HG03135 (cell line): Measurements from ENCODE around the gene FRMD5.

ENCODE experiments used
- ATAC-seq: cut with Tn5 transposase; IDR thresholded peaks from one replicate; pipeline ENCODE4 v1.9.1; 2021; ENCODE audit warnings: mild to moderate bottlenecking, moderate library complexity; ENCODE audit not compliant: unreplicated experiment

FRMD5 gene

DNA sequence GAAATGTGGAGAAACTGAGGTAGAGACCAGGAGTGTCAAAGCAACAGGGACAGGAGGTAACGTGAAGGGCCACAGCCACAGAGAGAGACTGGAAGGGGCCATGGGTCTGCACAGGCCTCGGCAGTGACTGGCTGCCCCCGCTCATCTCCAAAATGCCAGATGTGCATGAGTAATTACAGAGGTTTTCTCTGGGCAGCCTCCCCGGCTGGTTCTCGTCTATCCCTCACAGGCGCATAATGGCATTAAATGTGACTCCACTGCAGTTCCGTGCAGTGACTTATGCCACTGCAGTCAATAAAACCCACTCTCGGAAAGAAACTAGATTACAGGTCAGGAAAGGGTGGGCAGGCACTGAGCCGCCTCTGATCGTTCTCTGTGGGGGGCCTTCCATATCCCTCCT, 293.6 kb downstream of the FRMD5 start:
- no peak for ATAC-seq

DNA sequence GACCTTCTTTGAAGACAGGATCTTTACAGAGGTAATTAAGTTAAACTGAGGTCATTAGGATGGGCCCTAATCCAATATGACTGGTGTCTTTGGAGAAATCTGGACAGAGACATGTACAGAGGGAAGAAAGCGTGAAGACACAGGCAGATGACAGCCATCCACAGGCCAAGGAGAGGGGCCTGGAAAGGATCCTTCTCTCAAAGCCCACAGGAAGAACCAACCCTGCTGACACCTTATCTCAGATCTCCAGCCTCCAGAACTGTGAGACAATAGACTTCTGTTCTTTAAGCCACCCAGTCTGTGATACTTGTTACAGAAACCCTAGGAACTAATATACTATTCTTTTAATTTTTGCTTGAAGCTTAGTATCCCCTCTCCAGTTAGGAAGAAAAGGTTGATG, 294.1 kb downstream of the FRMD5 start:
- ATAC-seq: no peak

DNA sequence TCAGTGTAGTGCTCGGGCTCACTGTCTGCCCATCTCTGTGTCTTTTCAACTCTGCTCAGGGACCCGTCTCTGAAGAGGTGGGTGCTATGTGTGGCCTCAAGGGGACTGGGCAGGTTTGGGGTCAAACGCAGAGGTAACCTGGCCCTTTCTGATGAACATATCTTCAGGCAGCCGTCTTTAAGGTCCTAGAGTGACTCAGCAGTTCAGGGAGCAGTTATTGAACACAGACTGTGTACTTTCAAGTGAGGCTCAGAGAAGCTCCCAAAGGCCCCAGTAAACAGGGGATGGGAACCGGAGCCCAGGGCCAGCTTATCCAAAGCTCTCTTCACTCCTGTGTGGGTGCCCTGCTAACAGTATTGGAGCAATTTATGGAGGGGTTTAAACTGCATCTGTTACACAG, 295.1 kb downstream of the FRMD5 start:
- ATAC-seq: no peak

DNA sequence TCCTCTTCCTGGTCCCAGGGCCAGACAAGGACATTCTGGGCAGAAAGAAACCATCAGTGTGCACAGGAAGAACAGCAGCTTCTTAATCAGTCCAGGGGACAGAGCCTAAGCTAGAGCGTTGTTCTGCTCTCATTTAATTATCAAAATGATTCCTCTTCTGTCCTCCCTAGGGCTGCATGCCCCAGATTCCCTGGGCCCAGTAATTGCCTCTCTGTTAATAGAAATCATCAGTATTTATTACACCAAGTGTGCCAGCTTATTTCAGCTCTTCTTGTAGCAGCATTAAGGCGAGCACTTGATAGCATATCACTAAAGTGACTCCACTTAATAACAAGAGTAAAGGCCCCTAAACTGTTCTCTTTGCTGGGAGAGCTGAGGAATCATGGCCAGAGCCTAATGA, 296.2 kb downstream of the FRMD5 start:
- ATAC-seq: no peak

DNA sequence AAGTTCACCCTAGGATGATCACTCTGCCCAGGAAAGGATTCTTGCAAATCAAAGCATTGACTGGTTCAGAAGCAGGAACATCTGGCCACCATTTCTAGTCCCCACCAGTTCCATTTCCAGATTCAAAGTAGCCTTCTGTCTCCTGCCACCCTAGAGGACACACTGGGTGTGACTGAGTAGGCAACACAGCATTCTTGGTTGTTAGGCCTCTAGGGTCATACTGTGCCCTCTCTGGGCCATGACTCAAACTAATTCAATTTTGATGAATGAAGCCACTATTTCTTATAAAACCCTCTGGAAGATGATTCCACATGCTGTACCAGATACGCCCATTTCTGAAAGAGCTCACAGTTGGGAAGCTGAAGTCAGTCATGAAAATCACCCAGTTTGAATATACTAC, 298.5 kb downstream of the FRMD5 start:
- ATAC-seq: no peak

DNA sequence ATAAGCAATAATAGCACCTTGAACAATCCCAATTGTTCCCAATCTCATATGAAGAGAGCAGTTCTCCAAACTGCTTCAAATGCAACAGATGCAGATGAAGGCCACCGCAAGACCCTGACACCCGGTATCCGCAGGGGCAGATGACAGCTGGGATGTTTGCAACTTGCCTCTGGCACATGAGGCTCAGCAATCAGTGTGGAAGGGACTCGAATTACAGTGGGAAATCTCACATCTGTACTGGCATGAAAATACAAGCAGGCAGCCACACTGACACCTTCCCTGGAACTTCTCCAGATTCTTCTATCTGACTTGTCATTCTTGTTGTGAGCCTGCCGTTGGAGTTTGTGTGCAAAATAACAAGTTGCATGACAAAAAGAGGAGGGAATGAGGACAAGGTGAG, 299.5 kb downstream of the FRMD5 start:
- no peak for ATAC-seq

DNA sequence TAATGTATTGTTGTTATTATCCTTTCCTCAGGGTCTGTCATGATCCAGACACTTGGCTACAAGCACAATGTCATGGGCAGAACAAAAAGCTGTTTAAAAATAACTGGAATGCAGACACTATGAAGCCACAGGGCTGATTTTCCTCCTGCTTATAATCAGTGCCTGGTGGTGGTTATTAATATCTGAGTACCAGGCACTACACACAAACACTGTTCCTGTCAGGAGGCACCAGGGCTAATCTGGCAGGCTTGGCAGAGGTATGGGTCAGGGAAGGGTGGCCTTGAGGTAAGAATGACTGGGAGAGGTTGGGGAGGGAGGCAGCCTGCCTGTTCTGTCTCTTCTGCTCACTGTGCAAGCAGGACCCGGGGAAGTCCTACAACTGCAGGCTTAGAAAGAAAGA, 301.1 kb downstream of the FRMD5 start:
- ATAC-seq: no peak

DNA sequence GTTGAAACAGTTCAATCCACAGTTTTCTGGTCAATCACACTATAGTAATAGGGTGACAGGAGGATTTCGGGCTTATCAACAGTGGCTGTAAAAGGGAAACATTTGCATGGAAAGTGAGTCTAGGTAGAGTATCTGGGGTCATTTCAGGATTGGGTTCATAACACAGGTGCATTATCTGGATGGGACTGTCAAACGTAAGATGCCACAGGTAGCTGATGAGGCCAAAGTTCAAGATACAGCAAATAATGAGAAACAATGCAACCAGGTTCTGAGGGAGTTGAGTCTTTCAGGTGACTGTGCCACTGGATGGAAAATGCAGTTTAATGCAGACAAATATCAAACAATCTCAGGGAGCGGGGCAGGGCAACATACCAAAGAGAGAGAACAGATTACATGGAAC, 306.0 kb downstream of the FRMD5 start:
- no peak for ATAC-seq

DNA sequence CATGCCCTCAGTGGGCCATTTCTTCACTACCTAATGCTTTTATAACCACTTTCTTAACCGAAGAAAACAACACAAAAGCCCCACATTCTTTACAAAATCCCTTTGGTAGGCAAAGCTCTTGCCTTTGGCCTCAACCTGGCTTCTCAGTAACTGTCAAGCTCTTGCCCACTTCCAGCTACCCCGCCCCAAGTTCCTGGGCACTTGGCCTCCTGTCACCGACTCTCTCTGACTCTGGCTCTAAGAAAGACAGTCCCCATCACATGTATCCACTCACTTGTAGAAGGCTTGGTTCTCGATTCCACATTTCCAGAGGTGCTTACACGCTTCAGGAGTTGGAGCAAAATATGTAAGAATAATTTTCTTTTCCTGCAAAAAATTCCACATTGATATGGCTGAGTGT, 307.2 kb downstream of the FRMD5 start:
- ATAC-seq: no peak

DNA sequence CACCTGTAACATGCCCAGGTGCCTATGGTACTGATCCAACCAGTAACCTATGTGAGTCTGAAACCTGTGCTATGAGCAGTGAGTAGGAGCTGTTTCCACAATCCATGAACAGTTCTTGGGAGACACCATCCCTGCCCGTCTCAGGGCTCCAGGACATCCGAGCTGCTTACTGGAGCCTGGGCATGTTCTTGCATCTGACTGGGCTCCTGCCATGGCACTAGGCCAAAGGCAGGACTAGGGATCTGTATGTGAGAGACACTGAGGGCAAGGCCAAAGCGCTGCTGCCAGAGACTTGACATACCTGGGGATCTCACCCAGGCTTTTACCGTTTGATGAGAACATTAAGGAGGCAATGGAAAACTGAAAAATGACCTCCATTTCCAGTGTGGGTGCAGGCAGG, 308.5 kb downstream of the FRMD5 start:
- no peak for ATAC-seq

DNA sequence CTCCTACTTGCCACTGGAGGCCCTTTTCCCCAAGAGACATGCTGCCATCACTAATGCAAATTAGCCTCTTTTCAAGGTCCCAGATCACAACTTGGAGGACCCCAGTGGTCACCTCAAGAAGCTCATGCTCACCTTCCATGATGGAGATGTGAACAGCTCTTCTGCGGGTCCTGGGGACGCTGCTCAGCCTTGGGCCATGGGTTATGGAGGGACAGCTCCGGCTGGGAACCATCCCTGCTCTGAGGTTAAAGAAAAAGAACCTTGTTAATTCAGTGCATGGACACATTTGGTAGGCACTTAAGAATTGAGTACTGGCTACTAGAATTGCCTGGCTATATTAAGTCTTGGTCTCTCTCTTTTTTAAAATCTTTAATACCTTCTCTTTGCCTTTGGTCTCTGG, 311.5 kb downstream of the FRMD5 start:
- no peak for ATAC-seq

DNA sequence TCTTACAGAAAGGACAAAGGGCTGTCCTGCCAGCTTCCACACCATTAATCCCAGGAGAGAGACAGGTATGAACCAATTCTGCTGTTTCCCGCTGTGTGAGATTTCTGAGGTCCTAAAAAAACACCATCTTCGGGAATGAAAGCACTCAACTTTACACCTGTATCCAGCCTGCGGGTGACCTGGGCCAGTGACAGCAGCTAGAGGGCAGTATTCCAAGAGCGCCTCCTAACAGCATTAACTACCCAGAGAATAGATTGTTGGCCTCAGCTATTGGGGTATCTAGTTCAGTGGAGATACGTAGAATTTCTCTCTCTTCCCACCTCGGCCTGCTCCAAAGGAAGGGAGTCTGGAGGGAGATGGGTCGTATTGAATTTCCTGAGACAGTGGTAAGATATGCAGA, 313.1 kb downstream of the FRMD5 start:
- ATAC-seq: no peak

DNA sequence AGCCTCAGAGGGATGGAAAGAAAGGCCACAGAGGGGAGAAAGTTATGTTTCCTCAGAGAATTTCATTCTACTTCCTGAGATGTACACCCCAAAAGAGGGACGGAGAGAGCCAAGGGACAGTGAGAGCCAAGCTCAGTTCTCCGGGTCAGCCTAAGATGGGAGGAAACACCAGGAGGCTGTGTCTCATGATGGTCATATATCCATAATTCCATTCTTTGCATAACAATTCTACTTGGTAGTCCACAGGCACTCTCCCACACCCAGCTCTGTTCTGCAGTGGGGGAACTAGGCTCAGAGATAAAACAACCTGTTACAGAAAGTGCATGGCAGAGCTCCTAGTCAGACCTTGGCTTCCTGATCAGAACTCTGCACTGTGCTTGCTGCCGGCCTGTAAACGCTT, 313.8 kb downstream of the FRMD5 start:
- ATAC-seq: no peak

DNA sequence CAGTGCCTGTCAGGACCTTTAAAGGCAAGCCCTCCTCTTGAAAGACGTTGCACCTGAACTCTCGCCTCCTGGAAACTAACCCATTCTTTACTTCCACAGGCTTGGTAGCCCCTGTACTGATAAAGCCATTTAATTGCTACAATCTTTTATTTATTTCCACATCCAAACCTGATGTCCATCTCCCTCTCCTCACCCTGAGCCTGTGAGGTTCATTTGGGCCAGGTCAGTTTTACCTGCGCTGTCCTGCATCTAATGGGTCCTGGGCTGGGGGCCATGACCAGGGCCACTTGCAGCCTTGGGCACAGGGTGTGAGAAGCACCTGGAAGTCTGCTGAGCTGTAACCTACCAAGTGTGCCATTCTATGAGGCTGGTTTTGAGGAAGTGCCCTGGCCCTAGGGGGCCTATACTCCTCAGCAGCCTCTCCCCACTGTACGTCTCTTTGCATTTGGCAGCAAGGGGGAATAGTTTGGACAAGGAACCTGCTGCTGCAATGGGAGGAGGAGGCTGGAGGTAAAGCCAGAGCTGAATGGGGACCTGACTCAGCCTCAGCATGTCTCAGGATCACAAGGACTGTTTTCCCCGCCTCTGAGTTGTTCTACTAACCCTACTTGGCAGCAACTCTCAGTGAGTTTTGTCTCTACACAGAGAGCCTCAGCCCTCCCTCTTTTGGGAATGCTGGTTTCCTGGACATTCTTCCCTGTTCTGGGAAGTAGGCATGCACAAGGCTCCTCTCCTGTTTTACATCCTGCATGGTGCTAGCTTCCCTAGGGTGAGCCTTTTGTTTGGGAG, 314.5 kb downstream of the FRMD5 start:
- no peak for ATAC-seq

DNA sequence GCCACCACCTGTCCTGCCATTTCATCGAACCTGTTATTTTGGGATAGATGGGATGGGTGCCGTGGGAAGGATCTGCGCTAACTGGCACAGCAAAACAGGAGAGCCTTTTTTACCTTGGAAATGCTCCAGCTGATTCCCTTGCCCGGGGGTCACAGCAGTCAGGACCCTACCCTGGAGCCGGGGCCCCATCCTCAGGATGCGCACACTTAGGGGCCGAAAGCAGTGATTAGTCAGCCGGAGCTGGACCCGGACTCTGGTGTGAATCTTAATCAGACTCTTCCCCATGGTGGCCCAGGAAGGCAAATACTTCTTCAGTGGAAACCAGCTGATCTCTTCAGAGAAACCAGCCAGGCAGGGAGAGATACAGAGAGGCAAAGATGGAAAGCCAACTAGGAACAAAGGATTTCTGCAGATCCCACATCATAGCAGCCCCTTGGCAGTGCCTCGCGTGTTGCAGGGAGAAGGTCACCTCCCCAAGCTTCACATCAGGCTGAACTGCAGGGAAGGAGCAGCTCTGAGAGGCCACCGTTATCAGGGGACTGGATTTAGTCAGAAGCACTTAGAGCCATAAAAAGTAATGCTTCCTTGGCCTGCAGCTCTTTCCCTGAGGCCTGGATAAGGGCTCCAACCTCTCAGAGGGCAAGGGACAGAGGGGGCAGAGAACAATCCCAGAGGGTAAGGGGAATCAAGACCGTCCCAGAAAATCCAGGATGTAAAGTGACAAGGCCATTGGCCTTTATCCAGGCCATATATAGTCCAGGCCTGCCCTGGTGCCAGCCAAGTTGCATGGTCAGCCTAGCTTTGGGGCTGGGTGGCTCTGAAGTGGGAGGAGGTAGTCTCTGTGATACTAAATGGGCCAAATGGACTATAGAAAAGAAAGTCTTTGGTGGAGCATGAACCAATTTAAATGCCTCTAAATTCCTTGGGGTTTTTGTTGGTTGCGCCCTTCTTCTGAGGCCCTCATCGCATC, 315.4 kb downstream of the FRMD5 start:
- no peak for ATAC-seq

DNA sequence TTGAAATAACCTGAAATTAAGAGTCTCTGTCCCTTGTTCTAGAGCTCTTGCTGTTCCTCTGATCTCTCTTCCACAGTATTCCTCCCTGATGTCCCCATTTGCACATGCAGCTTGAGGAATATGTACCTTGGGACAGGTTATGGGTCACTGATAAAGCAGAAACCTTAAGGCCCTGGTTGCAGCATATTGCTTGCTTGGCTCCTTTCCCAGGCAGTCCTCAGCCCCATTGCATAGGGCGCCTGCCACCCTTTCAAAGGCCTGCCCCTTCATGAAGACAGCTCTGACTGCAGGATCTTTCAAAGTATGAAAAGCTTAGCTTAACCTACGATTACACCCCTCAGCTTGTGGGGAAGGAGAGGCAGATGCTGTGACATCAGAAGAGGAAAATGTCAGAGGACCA, 316.6 kb downstream of the FRMD5 start:
- no peak for ATAC-seq

DNA sequence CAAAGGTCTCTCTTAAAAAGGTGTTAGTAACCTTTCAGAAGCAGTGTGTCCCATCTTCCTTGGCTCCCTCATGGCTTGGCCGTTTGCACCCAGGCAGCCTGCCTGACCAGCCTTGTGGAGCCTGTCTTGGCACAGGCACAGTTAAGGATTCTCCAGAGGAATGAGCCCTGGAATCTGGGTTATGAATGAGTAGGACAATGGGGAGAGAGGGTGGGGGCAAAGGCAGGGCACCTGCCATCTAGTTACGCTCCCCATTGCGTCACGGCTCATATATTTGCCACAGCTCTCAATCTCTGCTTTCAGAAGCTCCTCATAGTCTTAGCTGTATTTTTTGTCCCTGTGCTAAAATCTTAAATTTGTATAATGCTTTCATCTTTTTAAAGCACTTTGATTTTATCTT, 317.7 kb downstream of the FRMD5 start:
- ATAC-seq: no peak

DNA sequence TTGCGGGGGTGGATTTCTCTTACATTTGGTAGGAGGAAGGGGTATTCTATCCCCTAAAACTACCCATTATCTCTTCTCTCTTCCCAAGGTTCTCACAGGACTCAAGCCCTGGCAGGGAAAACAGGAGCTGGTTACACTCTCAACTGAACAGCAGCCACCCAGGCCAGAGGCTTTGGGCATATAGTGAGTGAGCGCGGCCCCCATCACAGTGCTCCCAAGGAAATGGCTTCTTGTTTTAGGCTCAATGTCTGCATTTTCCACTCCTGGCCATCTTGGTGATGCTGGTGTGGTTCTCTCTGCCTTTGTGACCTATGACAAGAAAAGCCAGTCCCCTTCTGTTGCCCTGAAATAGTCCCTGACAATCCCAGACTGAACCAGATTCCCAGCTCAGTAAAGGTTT, 318.2 kb downstream of the FRMD5 start:
- no peak for ATAC-seq

DNA sequence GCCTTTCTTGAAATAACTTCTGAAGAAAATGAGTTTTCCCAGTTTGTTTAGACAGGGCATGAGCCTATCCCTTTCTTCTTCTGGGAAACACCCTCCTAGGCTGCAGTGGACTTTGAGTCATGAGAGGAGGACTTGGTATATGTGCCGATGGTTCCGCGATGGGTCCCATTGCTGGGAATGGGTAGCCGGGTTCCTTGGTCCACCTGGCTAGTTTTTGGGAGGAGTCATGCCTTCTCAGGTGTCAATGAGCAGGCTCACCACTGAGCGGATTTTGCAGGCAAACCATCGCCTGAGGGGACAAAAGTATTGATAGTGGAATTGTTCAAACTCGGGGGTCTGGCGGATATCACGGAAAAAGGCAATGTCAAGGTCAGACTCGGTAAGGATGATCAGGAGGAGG, 321.4 kb downstream of the FRMD5 start:
- no peak for ATAC-seq

DNA sequence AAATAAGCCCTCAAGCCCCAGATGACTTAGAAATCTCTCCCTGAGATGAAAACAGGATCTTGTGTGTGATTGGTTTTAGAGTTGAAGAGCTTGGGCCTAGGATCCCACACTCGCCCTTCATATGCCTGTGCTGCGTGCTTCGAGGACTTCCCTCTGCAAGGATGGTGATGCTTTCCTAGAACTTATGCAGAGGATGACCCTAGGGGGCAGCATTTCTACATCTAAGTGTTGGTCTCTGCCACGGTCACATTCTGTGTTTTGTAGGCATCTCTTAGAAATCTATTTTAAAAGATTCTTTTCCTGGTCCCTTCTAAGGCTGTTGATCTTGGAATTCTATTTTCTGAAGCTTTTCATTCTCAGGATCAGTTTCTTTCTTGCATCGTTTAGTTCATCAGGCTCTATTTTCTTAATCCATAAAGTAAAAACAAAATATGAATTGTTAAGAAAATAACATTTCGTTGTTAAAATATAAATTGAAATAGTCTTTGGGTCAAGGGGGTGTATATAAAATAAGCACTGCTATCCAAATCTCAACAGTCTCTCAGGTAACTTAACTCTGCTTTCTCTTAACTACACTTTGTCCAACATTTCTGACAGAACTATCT, 322.6 kb downstream of the FRMD5 start:
- ATAC-seq: no peak

DNA sequence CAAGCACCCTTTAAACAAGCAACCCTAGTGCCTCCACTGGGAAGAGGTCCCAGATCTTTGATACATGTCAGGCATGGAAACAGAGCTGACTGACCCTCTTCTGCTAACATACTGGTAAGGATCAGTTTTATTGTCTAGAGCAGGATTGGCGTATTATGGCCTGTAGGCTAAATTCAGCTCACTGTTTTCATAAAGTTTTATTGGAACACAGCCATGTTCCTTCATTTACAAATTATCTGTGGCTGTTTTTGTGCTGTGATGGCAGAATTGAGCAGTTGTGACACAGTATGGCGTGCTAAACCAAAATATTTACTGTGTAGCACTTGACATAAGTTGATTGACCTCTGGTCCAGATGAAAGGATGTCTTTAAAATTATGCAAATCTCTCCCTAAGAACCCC, 323.2 kb downstream of the FRMD5 start:
- ATAC-seq: no peak

DNA sequence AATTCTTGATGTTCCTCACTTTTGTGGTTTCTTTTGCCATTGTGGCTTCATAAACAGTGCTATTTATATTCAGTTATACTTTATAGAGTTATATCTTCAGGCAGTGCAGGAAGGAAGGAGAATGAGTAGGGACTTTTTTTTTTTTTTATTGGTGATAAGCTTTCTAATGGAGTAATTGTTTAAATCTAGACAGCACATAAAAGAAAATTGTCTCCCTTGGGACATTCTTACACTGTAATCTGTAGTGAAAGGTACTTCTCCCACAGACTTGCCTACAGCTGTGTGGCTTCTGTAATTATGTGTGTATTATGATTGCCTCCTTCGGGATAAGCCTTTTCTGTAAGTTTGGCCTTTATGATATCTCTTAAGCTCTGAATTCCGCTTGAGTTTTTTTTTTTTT, 326.7 kb downstream of the FRMD5 start:
- no peak for ATAC-seq
